HG03354 (cell line): Measurements from ENCODE around the gene FBXO27.
"Not testable (repeated sequence)": the region's sequence is repeated elsewhere in the genome, so short reads cannot be mapped to it uniquely, and the experiment has no call there.

Source experiments
- ATAC-seq: cut with Tn5 transposase; IDR thresholded peaks from one replicate; pipeline ENCODE4 v1.9.1; 2021; ENCODE audit warnings: mild to moderate bottlenecking; ENCODE audit not compliant: unreplicated experiment, poor library complexity, severe bottlenecking

Gene FBXO27, protein sequence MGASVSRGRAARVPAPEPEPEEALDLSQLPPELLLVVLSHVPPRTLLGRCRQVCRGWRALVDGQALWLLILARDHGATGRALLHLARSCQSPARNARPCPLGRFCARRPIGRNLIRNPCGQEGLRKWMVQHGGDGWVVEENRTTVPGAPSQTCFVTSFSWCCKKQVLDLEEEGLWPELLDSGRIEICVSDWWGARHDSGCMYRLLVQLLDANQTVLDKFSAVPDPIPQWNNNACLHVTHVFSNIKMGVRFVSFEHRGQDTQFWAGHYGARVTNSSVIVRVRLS

DNA sequence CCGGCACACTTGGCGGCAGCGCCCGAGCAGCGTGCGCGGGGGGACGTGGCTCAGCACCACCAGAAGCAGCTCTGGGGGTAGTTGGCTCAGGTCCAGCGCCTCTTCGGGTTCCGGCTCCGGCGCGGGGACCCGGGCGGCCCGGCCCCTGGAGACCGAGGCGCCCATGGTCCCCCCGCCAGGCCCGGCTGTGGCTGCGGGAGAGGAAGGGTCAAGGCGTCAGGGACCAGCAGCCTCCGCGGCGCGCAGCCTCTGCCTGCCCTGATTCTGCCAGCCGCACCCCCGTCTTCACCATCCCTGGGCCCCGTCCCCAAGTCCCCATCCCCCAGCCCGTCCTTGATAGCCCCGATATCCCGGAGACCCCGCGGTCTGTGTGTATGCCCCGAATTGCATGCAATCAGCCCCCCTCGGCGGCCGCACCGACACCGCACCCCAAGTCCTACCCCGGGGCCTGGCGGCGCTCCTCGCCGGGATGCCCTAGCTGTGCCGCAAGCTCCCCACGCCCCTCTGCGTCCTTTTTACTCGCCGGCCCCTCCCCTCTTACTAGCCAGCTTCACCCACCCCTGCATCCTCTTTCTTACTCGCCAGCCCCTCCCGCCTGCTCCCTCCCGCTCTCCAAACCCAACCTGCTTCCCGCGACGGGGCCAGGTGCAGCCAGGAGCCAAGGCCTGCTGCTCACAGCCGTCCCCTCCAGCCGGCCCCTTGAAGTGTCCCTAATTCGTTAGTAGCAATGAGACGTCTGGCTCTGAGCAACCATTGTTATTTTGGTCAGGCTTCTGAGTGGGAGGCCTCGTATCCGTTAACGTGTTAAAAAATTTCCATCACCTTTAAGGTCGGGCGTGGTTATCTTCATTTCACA, at the start of gene FBXO27:
FBXO27 (minus strand) TSS at position 487 of the 856 bp plus-strand sequence; CDS start at position 165, 322 bp downstream.
- no peak for ATAC-seq

DNA sequence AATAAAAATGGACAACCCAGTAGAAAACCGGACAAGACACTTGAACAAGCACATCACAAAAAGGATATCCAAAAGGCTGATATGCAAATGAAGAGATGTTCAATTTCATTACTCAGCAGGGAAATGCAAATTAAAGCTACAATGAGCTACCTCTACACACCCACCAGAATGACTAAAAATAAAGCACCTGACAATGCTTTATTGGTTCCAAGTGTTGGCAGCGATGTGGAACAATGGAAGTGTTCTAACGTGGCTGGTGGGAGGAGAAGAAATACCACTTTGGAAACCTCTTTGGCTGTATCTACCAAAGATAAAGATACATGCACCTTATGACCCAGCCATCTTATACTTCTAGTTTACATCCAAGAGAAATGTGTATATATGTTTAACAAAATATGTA, 48.1 kb upstream of the FBXO27 start:
- no peak for ATAC-seq

DNA sequence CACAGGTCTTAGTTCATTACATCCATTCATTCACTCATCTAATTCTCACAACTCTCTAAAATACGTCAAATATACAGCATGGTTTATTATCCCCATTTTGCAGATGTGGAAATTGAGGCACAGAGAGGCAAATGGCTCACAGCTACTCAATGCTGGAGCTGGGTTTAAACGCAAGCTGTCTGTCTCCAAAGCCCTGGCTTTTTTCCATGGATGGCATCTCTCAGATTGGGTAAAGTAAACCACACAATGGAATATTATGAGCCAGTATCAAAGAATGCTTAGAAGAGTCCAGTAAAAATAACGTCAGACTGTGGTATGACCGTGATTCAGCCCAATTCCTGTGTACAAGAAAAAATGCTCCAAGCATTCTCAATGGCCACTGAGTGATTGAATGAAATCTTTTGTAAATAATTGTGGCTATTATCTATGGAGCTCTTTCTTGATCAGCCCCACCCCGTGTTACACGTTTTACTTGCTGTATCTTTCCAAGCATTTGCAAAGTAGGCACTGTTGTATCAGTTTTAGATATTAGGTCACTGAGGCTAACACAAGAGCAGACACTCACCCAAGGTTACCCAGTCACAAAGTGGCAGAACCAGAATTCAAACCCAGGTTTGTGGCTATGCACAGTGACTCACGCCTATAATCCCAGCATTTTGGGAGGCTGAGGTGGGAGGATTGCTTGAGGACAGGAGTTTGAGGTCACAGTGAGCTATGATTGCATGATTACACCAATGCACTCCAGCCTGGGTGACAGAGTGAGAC, 46.3 kb upstream of the FBXO27 start:
- no peak for ATAC-seq

DNA sequence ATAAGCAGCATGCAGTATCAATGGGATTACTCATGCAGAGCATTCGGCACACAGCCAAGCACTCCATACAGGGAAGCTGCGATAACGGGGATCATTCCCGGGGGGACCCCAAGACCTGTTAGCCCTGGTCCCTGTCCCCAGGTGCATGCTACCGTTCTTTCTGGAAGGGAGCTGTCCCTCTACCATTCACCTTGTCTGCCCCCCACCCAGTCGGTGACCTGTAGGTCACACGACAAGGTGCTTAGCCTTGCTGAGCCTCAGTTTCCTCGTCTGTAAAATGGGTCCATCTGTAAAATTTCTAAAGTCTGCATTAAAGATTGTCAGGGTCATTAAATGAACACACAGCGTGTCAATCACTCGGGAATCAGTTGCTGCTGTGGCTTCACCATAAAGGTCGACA, 45.0 kb upstream of the FBXO27 start:
- no peak for ATAC-seq

DNA sequence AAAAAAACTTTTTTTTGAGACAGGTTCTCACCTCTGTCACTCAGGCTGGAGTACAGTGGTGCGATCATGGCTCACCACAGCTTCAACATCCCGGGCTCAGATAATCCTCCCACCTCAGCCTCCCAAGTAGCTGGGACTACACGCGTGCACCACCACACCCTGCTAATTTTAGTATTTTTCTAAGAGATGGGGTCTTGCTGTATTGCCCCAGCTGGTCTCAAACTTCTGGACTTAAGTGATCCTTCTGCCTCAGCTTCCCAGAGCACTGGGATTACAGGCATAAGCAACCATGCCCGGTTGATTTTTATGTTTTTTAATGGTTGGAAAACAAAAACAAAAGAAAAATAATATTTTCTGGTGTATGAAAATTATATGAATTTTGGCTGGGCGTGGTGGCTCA, 42.6 kb upstream of the FBXO27 start:
- ATAC-seq = no peak

DNA sequence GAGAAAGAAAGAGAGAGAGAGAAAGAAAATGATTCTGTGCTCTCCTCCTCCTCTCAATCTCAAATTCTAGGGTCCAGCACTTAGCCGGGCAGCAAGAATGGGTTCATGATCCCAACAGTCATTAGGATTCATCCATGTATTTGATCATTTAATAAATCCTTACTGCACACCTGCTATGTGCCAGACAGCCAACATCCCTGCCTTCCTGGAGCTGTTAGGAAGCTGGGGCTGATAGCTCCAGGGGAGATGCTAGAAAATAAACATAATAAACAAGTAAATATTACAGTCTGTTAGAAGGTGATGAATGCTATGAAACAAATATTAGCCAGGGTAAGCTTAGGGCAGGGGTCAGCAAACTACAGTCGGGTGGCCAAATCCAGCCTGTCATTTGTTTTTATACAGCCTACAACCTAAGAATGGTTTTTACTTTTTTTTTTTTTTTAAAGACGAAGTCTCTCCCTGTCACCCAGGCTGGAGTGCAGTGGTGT, 41.9 kb upstream of the FBXO27 start:
- no peak for ATAC-seq

DNA sequence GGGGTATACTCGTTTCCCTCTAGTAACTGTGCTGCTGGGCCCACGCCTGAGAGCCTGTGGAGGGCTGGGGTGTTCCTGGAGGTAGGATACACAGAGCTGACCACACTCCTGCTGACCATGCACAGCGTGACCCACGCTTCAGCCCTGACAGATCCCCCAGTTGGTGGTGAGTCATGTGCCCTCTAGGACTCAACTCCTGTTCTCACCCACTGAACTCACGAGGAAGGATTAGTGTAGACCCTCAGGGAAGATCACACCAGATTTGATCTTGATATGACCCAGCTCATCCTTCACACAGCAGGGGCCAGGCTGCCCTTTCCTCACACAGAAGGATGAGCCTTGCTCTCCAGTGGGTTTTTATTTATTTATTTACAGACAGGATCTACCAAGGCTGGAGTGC, 38.5 kb upstream of the FBXO27 start:
- no peak for ATAC-seq

DNA sequence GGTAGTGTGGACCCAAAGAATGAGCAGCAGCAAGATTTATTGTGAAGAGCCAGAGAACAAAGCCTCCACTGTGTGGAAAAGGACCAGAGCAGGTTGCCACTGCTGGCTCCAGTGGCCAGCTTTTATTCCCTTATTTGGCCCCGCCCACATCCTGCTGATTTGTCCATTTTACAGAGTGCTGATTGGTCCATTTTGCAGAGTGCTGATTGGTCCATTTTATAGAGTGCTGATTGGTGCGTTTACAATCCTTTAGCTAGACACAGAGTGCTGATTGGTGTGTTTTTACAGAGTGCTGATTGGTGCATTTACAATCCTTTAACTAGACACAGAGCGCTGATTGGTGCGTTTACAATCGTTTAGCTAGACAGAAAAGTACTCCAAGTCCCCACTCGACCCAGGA, 35.9 kb upstream of the FBXO27 start:
- not testable (repeated sequence) for ATAC-seq

DNA sequence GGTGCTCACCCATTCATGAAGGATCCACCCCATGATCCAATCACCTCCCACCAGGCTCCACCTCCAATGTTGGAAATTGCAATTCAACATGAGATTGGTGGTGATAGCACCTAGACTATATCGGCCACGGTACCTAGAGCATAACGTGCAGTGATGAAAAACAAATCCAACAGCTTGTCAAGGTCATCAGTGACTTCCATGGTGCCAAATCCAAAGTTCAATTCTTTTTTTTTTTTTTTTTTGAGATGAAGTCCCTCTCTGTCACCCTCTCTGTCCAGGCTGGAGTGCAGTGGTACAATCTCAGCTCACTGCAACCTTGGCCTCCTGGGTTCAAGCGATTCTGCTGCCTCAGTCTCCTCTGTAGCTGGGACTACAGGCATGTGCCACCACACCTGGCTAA, 34.8 kb upstream of the FBXO27 start:
- ATAC-seq = no peak

DNA sequence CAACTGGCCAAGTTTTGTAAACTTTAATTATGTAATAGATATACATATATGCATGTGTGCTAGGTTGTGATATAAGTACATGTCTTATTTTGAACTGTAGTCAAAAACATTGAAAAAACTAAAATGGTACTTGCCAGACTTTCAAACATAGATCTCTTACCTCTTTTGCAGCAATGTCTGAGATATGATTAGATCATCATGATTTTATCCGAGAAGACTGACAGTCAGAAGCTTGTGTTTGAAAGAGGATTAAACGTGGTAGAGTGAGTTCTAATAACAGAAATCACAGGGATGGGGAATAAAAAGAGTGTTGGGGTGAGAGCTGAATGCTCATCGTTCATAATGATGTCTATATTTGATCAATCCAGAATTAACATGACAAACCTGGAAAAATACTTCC, 33.6 kb upstream of the FBXO27 start:
- no peak for ATAC-seq

DNA sequence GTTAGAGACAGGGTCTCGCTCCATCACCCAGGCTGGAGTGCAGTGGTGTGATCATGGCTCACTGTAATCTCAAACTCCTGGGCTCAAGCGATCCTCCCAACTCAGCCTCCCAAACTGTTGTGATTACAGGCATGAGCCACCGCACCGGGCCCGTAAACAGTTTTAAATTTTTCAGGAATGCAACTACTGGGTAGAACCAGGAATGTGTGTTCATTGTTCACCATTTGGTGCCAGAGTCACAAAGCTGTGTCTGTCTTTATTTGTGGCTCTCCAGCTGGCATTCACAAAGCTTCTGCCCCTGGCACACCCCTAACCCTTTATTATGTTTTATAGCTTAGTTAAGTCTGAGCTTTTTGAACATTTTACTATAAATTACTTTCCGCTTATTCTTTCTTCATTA, 32.1 kb upstream of the FBXO27 start:
- ATAC-seq = no peak

DNA sequence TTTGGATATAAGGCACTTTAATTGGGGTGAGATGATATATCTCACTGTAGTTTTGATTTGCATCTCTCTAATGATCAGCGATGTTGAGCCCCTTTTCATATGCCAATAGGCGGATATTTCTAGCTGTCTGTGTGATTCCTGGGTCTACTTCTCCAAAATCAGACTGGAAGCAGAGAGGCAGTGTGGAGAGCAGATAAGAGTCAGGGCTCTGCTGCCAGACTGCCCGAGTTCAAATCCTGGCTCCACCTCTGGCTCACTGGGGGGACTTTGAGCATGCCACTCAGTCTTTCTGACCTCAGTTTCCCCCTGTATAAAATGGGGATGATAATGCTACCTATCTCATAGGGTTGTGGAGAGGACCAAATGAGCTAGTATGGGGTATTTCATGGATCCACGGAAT, 27.8 kb upstream of the FBXO27 start:
- ATAC-seq = no peak

DNA sequence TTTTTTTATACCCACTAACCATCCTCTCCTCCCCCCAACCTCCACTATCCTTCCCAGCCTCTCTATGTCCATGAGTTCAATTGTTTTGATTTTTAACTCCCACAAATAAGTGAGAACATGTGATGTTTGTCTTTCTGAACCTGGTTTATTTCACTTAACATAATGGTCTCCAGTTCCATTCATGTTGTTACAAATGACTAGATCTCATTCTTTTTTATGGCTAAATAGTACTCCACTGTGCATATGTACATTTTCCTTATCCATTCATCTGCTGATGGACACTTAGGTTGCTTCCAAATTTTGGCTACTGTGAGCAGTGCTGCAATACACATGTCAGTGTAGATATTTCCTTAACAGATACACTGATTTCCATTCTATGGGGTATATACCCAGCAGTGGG, 27.0 kb upstream of the FBXO27 start:
- no peak for ATAC-seq

DNA sequence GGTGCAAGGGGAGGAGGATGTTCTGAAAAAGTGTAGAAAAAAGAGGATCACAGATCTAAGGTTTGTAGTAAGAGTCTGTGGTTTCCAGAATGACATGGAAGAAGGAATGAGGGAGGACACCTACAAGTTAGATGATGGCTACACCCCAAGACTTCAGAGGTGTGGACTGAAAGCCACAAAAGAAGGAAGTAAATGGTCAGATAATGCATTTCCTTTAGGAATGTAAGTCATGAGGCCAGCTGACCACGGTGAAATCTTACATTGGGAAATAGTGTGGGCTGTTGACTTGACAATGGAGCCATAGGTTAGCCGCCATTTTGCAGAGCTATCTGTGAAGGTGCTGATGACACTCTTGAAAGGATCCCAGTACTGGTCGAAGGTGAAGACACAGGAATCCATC, 25.3 kb upstream of the FBXO27 start:
- ATAC-seq = no peak

DNA sequence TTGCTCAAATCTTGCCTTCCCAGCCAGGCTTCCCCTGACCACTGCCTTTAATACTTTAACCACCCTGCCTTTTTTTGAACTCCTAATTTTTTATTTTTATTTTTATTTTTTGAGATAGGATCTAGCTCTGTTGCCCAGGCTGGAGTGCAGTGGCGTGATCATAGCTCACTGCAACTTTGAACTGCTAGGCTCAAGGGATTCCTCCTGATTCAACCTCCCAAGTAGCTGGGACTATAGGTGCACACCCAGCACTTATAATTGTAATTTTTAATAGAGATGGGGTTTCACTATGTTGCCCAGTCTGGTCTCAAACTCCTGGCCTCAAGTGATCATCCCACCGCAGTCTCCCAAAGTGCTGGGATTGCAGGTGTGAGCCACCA, 21.7 kb upstream of the FBXO27 start:
- no peak for ATAC-seq

DNA sequence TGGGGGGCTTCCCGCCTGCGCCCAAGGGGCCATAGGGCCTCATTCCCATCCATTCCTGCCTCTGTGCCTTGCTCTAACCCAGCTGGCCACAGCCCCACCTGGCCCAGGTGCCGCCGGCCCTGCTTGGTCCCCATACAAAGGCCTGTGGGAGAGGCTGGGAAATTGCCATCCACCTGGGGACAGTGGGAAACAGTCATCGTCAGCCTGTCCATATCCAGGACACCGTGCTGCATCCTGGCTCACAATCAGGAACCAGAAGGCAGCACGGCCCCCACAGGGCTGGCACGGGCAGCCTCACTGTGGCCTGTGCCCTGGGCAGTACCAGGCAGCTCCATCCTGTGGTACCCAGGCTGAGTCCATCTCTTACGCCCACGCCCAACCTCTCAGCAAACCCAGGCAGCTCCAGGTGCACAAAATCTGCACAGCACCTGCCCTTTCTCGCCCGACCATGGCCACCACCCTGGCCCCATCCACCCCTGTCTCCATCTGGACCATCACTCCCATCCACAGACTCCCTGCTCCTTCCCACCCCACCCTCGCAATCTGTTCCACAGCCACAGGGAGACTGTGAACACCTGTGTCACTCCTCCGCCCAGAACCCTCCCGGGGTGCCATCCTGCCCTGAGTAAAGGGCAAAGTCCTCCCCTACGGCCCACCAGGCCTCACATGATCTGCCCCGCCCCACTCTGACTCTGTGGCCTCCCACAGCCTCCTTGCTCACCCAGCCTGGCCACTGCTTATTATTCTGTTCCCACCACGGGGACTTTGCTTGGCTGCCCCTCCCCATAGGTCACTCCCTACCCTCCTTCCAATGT, 21.1 kb upstream of the FBXO27 start:
- no peak for ATAC-seq

DNA sequence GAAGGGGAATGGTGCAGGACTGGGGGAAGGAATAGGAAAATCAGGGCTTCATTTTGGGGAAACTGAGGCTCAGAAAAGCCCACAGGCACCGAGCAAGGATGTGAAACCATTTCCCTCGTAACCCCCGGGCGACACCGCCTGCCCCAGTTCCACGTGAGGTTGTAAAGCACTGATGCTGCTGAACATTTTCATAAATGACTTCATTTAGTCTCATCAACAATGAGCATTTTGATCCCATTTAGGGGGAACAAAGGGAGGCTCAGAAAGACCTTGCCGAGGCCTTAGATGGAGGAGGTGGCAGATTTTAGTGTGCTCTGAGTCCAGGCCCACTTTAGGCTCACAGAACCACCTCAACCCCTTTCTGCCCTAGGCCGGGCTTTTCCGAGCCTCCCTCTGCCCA, 20.5 kb upstream of the FBXO27 start:
- ATAC-seq = no peak

DNA sequence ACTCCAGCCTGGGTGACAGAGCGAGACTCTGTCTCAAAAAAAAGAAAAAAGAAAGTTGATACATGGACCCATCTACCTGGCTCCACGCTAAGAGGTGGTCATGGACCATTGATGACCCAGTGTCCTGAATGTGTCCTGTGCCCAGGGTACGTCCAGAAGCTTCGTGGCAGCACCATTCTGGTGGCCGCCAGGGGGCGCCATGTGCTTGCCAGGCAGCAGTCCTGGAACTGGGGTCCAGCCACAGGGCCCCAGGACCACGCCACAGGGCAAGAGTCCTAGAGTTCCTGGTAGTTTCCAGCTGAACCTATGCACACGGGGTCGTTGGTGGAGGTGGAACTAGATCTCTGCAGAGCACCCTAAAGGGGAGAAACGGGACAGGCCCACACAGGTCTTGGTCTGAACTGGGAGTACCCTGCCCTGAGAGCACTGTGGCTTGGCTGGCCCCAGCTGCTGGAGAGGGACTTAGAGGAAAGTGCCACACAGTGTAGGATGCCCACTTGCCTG, 19.9 kb upstream of the FBXO27 start:
- ATAC-seq = no peak

DNA sequence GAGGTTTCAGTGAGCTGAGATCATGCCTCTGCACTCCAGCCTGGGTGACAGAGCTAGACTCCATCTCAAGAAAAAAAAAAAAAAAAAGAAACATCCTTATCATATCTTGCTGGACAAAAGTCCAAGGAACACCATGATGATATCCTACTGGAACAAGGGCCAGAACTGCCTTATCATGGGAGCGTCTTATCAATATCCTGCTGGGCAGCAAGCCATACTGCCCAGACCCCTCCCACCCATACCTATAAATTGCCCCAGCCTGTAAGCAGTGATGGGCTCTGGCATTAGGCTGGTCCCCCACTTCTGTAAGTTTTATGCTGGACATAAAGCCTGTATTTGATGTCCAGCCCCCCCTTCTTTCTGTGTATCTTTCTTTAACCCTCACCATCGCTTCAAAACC, 14.7 kb upstream of the FBXO27 start:
- no peak for ATAC-seq
